PC-3 (cell line): ENCODE data around the gene FEN1. TPM values are rescaled to one million over a fixed set of nuclear protein-coding genes. Genes with fewer than 3 reads are reported as not detected.
A peak's percentile ranks its signal among the peaks of the same experiment; 100 is the strongest.

ENCODE experiments used
- ATAC-seq: fragments of 200-7000 bp; cut with Tn5 transposase; 2 replicates; pipeline ENCODE4 v1.9.1; 2020; ENCODE audit warnings: mild to moderate bottlenecking, moderate library complexity
- BruUV-seq: library from RNA; stranded (reverse); fragments of 400-500 nt; replicated peaks from 2 replicates; lab custom pipeline; 2021; lab: Mats Ljungman, UMichigan
- CTCF ChIA-PET: fragments of 300-600 bp; sonication (Branson Sonifier 250); formaldehyde crosslinking; loops from one replicate; lab custom pipeline; 2022; ENCODE audit warnings: antibody characterized with exemption; lab: Charles Lee
- POLR2A ChIA-PET: fragments of 300-600 bp; sonication (Branson Sonifier 250); formaldehyde crosslinking; loops from one replicate; lab custom pipeline; 2022; ENCODE audit warnings: antibody characterized with exemption; ENCODE audit not compliant: unreplicated experiment; lab: Charles Lee
- DNase-seq: peaks from one replicate; pipeline ENCODE4 v3.0.0-alpha.2; 2015
- H2AFZ ChIP-seq: fragments of 300-600 bp; sonication (generic); 2 replicates; pipeline ENCODE4 v1.6.0; 2016; ENCODE audit warnings: antibody characterized with exemption, low read length
- H3F3A ChIP-seq: fragments of 300-600 bp; sonication (generic); one replicate; pipeline ENCODE4 v1.6.0; 2017; ENCODE audit warnings: antibody characterized with exemption, low read length, control low read depth, mild to moderate bottlenecking; ENCODE audit not compliant: unreplicated experiment
- H3K27ac ChIP-seq: fragments of 300-600 bp; sonication (generic); 2 replicates; pipeline ENCODE4 v1.5.1; 2016; ENCODE audit warnings: mild to moderate bottlenecking, low read length
- H3K27me3 ChIP-seq: fragments of 300-600 bp; sonication (generic); 2 replicates; pipeline ENCODE4 v1.6.1; 2016; ENCODE audit warnings: low read length, mixed read lengths
- H3K36me3 ChIP-seq: fragments of 300-600 bp; sonication (generic); 2 replicates; pipeline ENCODE4 v1.6.1; 2016; ENCODE audit warnings: low read depth, mixed run types, low read length, mixed read lengths
- H3K4me1 ChIP-seq: fragments of 300-600 bp; sonication (generic); 2 replicates; pipeline ENCODE4 v1.5.1; 2016; ENCODE audit warnings: low read length; ENCODE audit not compliant: insufficient read depth
- H3K4me2 ChIP-seq: fragments of 300-600 bp; sonication (generic); 2 replicates; pipeline ENCODE4 v1.6.0; 2016; ENCODE audit warnings: low read length
- H3K4me3 ChIP-seq: fragments of 300-600 bp; sonication (generic); 2 replicates; pipeline ENCODE4 v1.5.1; 2016; ENCODE audit warnings: mild to moderate bottlenecking, low read length, mixed read lengths
- H3K79me2 ChIP-seq: fragments of 300-600 bp; sonication (generic); 2 replicates; pipeline ENCODE4 v1.6.1; 2017; ENCODE audit warnings: low read length, mixed read lengths
- H3K9ac ChIP-seq: fragments of 300-600 bp; sonication (generic); 2 replicates; pipeline ENCODE4 v1.6.0; 2016; ENCODE audit warnings: mild to moderate bottlenecking, low read length
- H3K9me2 ChIP-seq: fragments of 300-600 bp; sonication (generic); replicated peaks from 2 replicates; pipeline ENCODE4 v1.6.1; 2016; ENCODE audit warnings: mixed run types, low read length, mixed read lengths
- H3K9me3 ChIP-seq: fragments of 300-600 bp; sonication (generic); 2 replicates; pipeline ENCODE4 v1.6.1; 2016; ENCODE audit warnings: low read length, mixed read lengths
- H4K20me1 ChIP-seq: fragments of 300-600 bp; sonication (generic); 2 replicates; pipeline ENCODE4 v1.6.1; 2016; ENCODE audit warnings: low read length, mixed read lengths
- EZH2 ChIP-seq: fragments of 300-600 bp; sonication (generic); IDR thresholded peaks from one replicate; pipeline ENCODE4 v1.6.1; 2017; ENCODE audit warnings: antibody characterized with exemption, mild to moderate bottlenecking, low read length; ENCODE audit not compliant: unreplicated experiment
- EZH2phosphoT487 ChIP-seq: fragments of 300-600 bp; sonication (generic); IDR thresholded peaks from 2 replicates; pipeline ENCODE4 v1.6.1; 2018; ENCODE audit warnings: mild to moderate bottlenecking, antibody characterized with exemption, low read length, borderline replicate concordance
- intact Hi-C: fragments of 100-400 bp; cut with micrococcal nuclease; formaldehyde crosslinking; loops from 2 replicates; pipeline ENCODE4 v1.9.0; 2023
- total RNA-seq: library from RNA; depleted of rRNA; stranded (reverse); fragments of >200 nt; gene quantifications from 2 replicates; pipeline ENCODE4 v1.2.3, GENCODE V29; 2014
- TF ChIP-seq, protein P1 (sequence below): fragments of 300-600 bp; sonication (generic); conservative IDR thresholded peaks from 2 replicates; pipeline ENCODE4 v1.5.1; 2017; ENCODE audit warnings: antibody characterized with exemption, low read depth, mild to moderate bottlenecking, low read length

FEN1 gene
- total RNA-seq, 1 experiment from 2014 or later: 132 TPM

GRCh38 chr11:61753672-61754071 lies 39.0 kb upstream of the FEN1 start:
- H3K27me3 ChIP-seq: no peaks in the 10 kb centered on the region
- no peaks in the 10 kb centered on the region for H3K79me2 ChIP-seq
- intact Hi-C loops: no loop called here
- peaks cover 20% of the 10 kb centered on the region for H3K4me1 ChIP-seq
- H3K36me3 ChIP-seq: no peaks in the 10 kb centered on the region
- H4K20me1 ChIP-seq: no peaks in the 10 kb centered on the region
- no peak overlapping the region for H3K4me3 ChIP-seq
- no peaks in the 10 kb centered on the region for H3F3A ChIP-seq
- no peak overlapping the region for H3K4me2 ChIP-seq
- ATAC-seq: no peak
- no peak overlapping the region for H3K9ac ChIP-seq
- no peak overlapping the region for H3K27ac ChIP-seq
- H3K9me2 ChIP-seq: no peaks in the 10 kb centered on the region
- CTCF ChIA-PET: no interaction called here
- no TSS peak for BruUV-seq
- no peaks in the 10 kb centered on the region for H3K9me3 ChIP-seq
- POLR2A ChIA-PET: no interaction called here
- no peak for DNase-seq
- H2AFZ ChIP-seq: no peak overlapping the region
- TF ChIP-seq EZH2phosphoT487: no peak
- no peak for TF ChIP-seq EZH2

- no peak overlapping the region for H3K4me3 ChIP-seq
- H3K36me3 ChIP-seq: no peaks in the 10 kb centered on the region
- peaks cover 20% of the 10 kb centered on the region for H3K4me1 ChIP-seq
- no peak overlapping the region for H3K4me2 ChIP-seq
- no peak for ATAC-seq
- H3K9me3 ChIP-seq: no peaks in the 10 kb centered on the region
- H3K9ac ChIP-seq: no peak overlapping the region
- DNase-seq: no peak
- H2AFZ ChIP-seq: no peak overlapping the region
- H3F3A ChIP-seq: no peaks in the 10 kb centered on the region
- no peaks in the 10 kb centered on the region for H4K20me1 ChIP-seq
- H3K27ac ChIP-seq: no peak overlapping the region
- intact Hi-C loops: no loop called here
- no peaks in the 10 kb centered on the region for H3K79me2 ChIP-seq
- CTCF ChIA-PET: no interaction called here
- no peaks in the 10 kb centered on the region for H3K9me2 ChIP-seq
- TF ChIP-seq, protein P1, sequence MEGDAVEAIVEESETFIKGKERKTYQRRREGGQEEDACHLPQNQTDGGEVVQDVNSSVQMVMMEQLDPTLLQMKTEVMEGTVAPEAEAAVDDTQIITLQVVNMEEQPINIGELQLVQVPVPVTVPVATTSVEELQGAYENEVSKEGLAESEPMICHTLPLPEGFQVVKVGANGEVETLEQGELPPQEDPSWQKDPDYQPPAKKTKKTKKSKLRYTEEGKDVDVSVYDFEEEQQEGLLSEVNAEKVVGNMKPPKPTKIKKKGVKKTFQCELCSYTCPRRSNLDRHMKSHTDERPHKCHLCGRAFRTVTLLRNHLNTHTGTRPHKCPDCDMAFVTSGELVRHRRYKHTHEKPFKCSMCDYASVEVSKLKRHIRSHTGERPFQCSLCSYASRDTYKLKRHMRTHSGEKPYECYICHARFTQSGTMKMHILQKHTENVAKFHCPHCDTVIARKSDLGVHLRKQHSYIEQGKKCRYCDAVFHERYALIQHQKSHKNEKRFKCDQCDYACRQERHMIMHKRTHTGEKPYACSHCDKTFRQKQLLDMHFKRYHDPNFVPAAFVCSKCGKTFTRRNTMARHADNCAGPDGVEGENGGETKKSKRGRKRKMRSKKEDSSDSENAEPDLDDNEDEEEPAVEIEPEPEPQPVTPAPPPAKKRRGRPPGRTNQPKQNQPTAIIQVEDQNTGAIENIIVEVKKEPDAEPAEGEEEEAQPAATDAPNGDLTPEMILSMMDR: no peak
- TF ChIP-seq EZH2phosphoT487 (no peak), EZH2 (no peak)
- BruUV-seq: no TSS peak
- POLR2A ChIA-PET: no interaction called here
- H3K27me3 ChIP-seq: no peaks in the 10 kb centered on the region
These were observed 37.9 kb upstream of the FEN1 start for GRCh38 chr11:61754534-61755482.

GRCh38 chr11:61756147-61756451 lies 36.6 kb upstream of the FEN1 start:
- Histone ChIP-seq H3K9ac (no peak overlapping the region), H3K79me2 (no peaks in the 10 kb centered on the region), H3K9me2 (no peaks in the 10 kb centered on the region), H3K27me3 (no peaks in the 10 kb centered on the region), H3K36me3 (no peaks in the 10 kb centered on the region), H3K4me1 (peaks cover 20% of the 10 kb centered on the region), H3K9me3 (no peaks in the 10 kb centered on the region), H4K20me1 (no peaks in the 10 kb centered on the region), H2AFZ (peak overlapping the region; percentile 52), H3K27ac (no peak overlapping the region), H3F3A (no peaks in the 10 kb centered on the region), H3K4me2 (peak overlapping the region; percentile 58), H3K4me3 (no peak overlapping the region)
- DNase-seq (no peak), ATAC-seq (no peak)
- TF ChIP-seq EZH2phosphoT487: no peak
- no peak for TF ChIP-seq EZH2
- TF ChIP-seq, protein P1: no peak
- intact Hi-C loops: no loop called here
- POLR2A ChIA-PET: no interaction called here
- BruUV-seq: no TSS peak
- CTCF ChIA-PET: no interaction called here
